Retina (tissue), 1 donor: ENCODE results near the gene DLGAP1.
"Not testable (repeated sequence)": the region's sequence is repeated elsewhere in the genome, so short reads cannot be mapped to it uniquely, and the experiment has no call there.

Source experiments
- DNase-seq: peaks from one replicate; pipeline ENCODE4 v3.0.0-alpha.2; 2016

The DLGAP1 gene

DNA sequence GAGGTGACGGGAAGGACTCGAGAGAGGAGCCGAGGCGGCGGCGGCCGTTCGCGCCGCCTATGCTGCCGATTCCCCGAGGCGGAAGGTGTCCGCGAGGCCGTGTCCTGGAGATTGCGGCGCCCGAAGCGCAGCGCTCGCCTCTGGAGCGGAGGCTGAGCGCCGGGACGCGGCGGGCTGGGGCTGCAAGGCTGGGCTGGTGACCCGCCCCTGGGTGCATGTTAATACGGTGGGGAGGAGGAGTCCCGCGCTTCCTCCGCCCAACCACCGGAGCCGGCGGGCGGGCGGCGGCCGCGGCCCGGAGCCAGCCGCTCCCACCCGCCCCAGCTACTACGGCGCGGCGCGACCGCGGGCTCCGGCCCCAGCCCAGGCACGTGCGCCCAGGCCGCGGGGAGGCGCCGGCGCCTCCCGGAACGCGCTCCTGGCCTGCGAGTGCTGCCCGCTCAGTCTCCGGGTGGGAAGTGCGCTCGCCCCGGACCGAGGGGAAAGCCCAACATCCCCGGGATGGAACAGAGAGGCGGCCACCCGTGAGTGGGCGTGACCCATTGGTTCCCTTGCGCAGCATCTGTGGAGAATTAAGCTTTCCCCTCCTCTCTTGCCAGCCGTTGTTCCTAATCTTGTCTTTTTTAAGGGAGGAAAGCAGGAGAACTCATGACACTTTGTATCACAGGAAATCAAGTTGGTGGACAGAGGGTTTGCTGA, at the start of gene DLGAP1:
TSS of gene DLGAP1 (minus strand) at position 195 of the 699 bp plus-strand sequence.
- peak; percentile 91 for DNase-seq

DNA sequence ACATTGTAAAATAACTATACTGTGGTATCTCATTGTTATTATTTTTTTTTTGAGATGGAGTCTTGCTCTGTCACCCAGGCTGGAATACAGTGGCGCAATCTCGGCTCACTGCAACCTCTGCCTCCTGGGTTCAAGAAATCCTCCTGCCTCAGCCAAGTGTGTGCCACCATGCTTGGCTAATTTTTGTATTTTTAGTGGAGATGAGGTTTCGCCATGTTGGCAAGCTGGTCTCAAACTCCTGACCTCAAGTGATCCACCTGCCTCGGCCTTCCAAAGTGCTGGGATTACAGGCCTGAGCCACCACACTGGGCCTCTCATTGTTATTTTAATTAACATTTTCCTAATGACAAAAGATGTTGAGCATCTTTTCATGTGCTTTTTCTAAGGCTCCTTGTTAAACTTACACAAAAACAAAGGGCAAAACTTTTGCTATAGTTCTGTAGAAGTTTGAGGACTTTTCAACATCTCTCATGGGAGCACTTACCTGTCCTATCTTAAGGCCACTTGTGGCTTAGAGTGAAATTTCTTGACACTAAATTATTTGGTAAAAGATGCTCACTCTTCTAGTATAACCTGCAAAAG, 39.7 kb upstream of the DLGAP1 start:
- DNase-seq, result not testable (repeated sequence)

GRCh38 chr18:4468511-4468910, 13.4 kb upstream of the DLGAP1 start:
- no peak for DNase-seq

DNA sequence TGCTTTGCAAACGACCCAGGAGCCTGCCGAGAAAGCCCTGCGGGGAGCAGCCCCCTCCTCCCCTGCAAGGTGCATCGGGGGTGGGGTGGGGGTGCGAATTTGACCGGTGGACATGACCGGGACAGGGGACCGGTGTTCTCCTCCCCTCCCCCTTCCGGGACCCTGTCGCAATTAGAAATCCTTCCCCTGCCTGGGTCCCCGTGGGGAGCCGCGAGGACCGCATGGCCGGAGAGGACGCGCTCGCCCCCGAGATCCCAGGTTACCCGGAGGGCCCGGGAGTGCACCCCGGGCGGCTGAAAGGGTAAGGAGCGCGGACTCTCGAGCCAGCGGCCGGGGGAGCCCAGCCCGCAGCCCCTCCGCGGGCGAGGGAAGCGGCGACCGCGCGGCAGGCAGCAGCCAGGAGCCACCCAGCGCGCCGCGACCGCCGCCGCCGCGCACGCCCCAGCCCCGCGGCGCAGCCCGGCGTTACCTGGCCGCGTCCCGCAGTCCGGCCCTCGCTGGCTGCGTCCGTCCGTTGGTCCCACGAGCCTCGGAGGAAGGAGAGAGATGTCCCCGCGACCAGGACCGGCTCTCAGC, 482 bp downstream of the DLGAP1 start:
- no peak for DNase-seq

DNA sequence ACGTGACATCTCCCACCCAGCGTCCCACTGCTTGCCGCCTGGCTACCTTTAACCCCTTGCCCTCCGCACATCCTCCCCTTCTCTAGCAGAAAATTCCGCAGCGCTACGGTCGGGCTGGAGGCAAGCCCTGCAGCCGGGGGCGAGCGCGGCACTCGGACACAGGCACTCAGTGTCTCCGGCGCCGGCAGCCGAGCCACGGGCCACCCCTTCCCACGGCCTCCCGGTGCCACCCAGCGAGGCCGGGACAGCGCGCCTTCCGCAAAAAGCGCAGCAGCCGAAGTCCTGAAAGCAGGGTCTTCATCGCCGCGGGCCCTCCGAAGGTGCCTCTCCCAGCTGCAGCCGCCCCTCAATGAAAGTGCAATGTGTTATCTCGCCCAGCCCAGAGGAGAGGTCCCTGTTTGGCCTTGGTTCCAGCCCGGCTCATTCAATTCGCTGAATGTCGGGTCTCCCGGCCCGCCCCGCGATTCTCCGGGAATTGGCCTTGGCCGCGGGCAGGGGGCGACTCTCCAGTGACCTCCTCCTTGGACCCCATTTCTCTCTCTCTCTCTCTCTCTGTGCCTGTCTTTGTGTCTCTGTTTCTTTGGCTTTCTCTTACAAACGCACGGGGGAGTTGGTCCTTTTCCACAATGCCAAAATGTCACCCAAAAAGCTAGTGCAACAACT, 1.1 kb downstream of the DLGAP1 start:
- peak; percentile 84 for DNase-seq

- DNase-seq, result no peak
These were observed 1.6 kb downstream of the DLGAP1 start for GRCh38 chr18:4453567-4453873.

GRCh38 chr18:4450065-4450658, 4.9 kb downstream of the DLGAP1 start:
- DNase-seq, result no peak

DNA sequence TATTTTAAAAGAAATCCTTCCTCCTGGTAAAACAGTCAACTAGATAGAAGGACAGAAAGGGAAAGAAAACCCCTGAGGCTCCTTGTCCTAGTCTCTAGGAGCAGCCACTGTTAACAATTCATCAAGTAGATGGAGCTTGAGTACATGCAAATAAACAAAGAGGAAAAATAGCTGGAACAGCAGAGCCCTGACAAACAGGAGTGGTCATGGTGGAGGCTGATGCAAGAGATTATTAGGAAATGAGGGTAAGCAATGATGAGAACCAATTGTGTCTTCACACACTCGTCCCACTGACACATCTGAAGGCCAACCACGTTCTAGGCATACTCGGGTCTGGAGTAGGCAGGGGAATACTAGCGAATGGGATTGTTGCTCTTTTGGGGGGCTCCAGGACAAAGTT, 9.2 kb downstream of the DLGAP1 start:
- no peak for DNase-seq

- DNase-seq, result no peak
These were observed 10.8 kb downstream of the DLGAP1 start for GRCh38 chr18:4444306-4444705.

DNA sequence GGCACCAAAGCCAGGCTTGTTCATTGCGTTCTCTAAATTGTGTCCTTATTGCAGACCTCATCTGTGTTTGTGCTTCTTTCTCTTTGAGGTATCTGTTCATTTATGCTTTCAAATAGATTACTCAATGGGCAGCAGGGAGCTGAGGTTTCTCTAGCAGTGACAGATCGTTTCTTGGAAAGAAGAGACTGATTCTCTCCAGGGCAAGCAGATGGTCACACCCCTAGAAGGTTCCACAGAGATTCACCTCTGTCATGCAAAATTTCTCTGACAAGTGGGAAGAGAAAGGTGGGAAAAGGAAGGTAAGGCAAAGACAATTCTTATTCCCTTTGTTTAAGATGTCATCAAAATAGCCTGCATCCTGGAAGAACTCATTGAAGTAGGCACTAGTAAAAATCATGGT, 14.0 kb downstream of the DLGAP1 start:
- DNase-seq, result no peak

DNA sequence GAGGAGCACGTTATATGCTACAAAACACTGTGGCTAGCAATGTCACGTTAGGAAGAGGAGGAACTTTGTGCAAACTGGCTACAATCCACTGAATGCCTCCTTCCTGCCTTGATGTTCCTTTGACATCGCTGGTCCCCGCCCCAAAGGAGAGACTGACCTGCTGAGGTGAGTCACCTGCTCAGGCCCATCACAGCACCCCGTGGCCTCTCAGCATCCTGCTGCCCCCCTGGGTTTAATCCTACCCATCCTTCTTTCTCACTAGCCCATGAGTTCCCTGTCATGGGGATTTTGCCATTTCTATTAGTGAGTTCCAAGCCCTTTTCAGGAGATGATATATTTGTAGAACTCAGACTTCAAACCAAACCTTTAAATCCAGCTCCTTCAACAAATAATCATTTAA, 16.2 kb downstream of the DLGAP1 start:
- DNase-seq, result no peak

GRCh38 chr18:4433717-4434116, 21.4 kb downstream of the DLGAP1 start:
- DNase-seq, result no peak

DNA sequence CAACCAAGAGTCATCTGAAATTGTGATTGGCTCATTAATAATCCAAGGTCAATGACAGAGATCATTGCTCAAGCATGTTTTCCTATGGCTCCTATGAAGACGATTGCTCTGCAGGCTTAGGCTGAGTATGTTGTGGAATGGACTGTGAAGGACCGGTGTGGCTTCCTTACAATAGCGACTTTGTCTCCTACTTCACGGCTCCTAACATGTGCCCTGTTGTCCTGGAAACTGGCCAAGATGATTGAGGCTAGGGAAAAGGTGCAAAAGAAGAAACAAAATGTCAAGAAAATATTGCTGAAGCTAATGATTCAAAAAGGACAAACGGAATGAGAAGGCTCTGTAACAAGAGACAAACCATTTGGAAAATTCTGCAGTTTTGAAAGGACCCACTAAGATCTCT, 24.3 kb downstream of the DLGAP1 start:
- no peak for DNase-seq

GRCh38 chr18:4417714-4418113, 37.4 kb downstream of the DLGAP1 start:
- no peak for DNase-seq

GRCh38 chr18:4416976-4417375, 38.1 kb downstream of the DLGAP1 start:
- DNase-seq, result no peak

DNA sequence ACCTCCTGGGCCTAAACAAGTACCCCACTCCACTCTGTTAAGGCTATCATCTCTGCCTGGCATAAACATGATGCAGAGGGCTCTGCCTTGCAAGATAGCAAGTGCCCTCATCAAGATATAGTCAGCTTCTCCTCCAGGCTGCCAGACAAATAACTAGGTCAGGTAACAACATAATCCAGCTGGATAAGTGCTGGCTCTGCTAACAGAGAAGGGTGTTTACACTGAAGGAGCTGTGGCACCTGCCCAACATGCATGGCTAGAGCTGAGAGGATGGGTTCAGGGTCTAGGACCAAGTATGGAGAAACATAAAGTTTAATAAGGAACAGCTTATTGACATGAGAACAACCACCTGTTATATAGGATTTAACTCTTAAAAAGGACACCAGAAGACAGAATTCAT, 42.8 kb downstream of the DLGAP1 start:
- DNase-seq, result no peak

DNA sequence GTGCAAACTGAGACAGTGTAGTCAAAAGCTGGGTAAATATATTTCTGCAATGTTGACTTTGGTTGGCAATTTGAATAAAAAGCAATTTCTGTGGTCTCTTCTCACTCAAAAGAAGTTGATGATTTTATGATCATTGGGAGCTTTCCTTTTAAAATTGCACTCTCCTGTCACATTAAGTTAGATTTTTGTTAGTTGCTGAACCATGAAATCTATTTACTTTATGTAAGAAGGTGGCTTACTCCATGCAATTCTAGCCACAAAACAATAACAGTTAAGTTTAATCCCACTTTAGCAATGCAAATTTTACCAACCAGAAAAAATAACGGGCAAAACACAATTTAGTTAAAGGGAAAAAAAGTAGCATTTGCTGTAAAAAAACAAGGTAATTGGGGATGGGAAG, 48.3 kb downstream of the DLGAP1 start:
- peak; percentile 24 for DNase-seq

- DNase-seq, result no peak
These were observed 49.1 kb downstream of the DLGAP1 start for GRCh38 chr18:4405965-4406364.

- DNase-seq, result no peak
These were observed 51.3 kb downstream of the DLGAP1 start for GRCh38 chr18:4403836-4404235.

- DNase-seq, result no peak
These were observed 54.2 kb downstream of the DLGAP1 start for GRCh38 chr18:4400911-4401310.

DNA sequence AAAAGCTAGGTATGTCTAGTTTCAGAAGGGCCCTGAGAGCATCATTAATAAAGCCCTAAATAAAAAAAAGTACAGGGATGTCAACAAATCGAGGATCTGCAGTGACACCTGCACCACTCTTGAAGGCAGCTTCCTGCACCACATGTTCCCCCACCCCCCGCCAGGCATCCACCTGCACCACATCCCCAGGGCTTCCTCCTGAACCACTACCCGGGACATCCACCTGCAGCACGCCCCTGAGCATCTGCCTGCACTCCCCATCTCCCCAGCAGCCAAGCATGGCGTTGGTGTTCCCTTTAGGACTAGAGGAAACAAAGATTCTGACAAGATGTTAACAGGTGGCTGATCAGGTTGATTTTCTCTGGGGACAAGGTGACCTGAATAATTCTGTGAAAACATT, 55.2 kb downstream of the DLGAP1 start:
- DNase-seq, result no peak

- no peak for DNase-seq
These were observed 60.4 kb downstream of the DLGAP1 start for GRCh38 chr18:4394700-4395099.

DNA sequence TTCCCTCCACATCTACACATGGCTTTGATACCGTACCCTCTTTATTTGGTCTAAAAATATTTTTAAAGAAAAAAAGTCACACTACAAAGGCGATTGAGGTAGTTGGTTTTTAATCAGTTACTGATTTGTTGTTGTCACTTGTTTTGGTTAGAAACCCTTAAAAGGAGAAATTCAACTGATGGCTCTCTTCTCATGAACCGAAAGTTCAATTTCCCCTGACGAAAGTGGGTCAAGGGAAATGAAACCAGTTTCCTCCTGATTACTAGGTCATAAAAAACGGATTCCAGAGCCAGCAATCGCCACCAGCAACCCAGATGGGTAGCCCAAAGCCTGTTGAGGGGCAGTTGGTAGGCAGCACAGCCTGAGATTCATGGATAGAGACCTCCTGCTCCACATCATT, 63.2 kb downstream of the DLGAP1 start:
- no peak for DNase-seq

- DNase-seq, result no peak
These were observed 69.2 kb downstream of the DLGAP1 start for GRCh38 chr18:4385876-4386275.
